CD4-positive, alpha-beta T cell treated with Interleukin-6 at 100 ng/mL for 8 hours (primary cell): ENCODE measurements around the gene SMNDC1.
"Not testable (repeated sequence)": the region's sequence is repeated elsewhere in the genome, so short reads cannot be mapped to it uniquely, and the experiment has no call there.

Experiments used
- DNase-seq: peaks from one replicate; pipeline ENCODE4 v3.0.0-alpha.2; 2020; ENCODE audit warnings: mixed read lengths, low spot score

SMNDC1 gene

GRCh38 chr10:110284262-110284661 lies 20.5 kb downstream of the SMNDC1 start:
- no peak for DNase-seq

GRCh38 chr10:110279407-110279986 lies 25.2 kb downstream of the SMNDC1 start:
- DNase-seq: peak; percentile 50

- DNase-seq: no peak
Observed at GRCh38 chr10:110278562-110279406, 25.9 kb downstream of the SMNDC1 start.

GRCh38 chr10:110277591-110277990 lies 27.1 kb downstream of the SMNDC1 start:
- DNase-seq: no peak

GRCh38 chr10:110276603-110277002 lies 28.1 kb downstream of the SMNDC1 start:
- DNase-seq: no peak

GRCh38 chr10:110275128-110275729 lies 29.5 kb downstream of the SMNDC1 start:
- DNase-seq: peak; percentile 5

- DNase-seq: no peak
Observed at GRCh38 chr10:110274647-110275046, 30.1 kb downstream of the SMNDC1 start.

GRCh38 chr10:110274072-110274627 lies 30.6 kb downstream of the SMNDC1 start:
- no peak for DNase-seq

GRCh38 chr10:110273474-110273873 lies 31.2 kb downstream of the SMNDC1 start:
- DNase-seq: peak; percentile 29

- DNase-seq: not testable (repeated sequence)
Observed at GRCh38 chr10:110272995-110273394, 31.7 kb downstream of the SMNDC1 start.

GRCh38 chr10:110269374-110270318 lies 35.1 kb downstream of the SMNDC1 start:
- DNase-seq: no peak

GRCh38 chr10:110268971-110269370 lies 35.7 kb downstream of the SMNDC1 start:
- DNase-seq: no peak

GRCh38 chr10:110268442-110268841 lies 36.3 kb downstream of the SMNDC1 start:
- DNase-seq: no peak

- DNase-seq: no peak
Observed at GRCh38 chr10:110267276-110267675, 37.4 kb downstream of the SMNDC1 start.

GRCh38 chr10:110265573-110266193 lies 39.0 kb downstream of the SMNDC1 start:
- DNase-seq: no peak

- DNase-seq: no peak
Observed at GRCh38 chr10:110263164-110263563, 41.6 kb downstream of the SMNDC1 start.

- no peak for DNase-seq
Observed at GRCh38 chr10:110260746-110261477, 43.8 kb downstream of the SMNDC1 start.

- DNase-seq: no peak
Observed at GRCh38 chr10:110259317-110259716, 45.4 kb downstream of the SMNDC1 start.

- DNase-seq: no peak
Observed at GRCh38 chr10:110258542-110258941, 46.2 kb downstream of the SMNDC1 start.

GRCh38 chr10:110254467-110254866 lies 50.3 kb downstream of the SMNDC1 start:
- DNase-seq: no peak

- DNase-seq: no peak
Observed at GRCh38 chr10:110252151-110252550, 52.6 kb downstream of the SMNDC1 start.
